ENCODE data around the gene SPINK6.

Gene SPINK6

GRCh38 chr5:148224117-148224742 lies 21.4 kb downstream of the SPINK6 start:
- no peak for DNase-seq

GRCh38 chr5:148228392-148228984 lies 25.6 kb downstream of the SPINK6 start:
- DNase-seq: no peak

DNA sequence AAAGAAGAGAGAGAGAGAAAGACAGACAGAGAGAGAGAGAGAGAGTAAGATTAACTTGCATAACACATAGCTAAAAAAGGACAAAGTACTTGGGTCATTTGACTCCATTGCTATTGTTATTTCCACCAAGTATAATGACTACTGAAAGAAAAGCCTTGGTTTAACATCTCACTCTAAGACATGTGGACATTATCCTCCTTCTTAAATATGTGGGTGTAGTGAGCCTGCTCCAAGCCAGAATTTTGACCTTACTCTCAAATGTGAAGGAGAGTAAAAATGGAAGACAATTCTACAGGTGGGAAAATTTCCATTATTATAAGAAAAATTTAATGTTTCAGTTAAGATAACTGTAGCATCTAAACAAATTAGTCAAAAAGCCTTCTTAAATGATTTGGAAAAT lies 27.0 kb downstream of the SPINK6 start:
- DNase-seq: no peak

GRCh38 chr5:148230240-148230639 lies 27.4 kb downstream of the SPINK6 start:
- no peak for DNase-seq

DNA sequence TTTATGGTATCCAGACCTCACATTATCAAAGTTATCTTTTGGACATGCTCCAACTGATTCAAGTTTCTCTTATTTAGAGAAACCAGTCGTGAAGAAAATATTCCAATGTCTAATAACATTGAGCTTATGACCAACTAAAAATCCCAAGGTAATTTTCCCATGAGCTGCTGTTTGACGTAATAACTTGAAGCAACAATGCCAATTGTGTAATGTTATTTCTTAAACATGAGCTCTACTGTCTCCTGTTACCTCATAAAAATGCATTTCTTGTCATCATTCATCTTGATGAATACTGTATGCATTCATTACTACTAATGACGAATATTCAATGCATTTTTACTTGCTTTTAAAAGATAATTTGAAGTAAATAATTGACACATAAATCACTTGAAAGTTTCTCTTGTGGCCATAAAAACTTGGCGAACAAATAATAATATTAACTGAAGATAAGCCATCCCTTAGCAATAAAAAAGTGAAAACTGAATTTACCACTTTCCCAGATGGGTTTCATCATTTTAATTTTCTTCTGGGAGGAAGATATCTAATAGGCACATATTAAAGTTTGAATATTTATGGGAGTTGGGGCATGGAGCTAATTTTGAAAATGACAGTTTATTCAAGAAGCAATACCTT lies 35.1 kb downstream of the SPINK6 start:
- DNase-seq: no peak

DNA sequence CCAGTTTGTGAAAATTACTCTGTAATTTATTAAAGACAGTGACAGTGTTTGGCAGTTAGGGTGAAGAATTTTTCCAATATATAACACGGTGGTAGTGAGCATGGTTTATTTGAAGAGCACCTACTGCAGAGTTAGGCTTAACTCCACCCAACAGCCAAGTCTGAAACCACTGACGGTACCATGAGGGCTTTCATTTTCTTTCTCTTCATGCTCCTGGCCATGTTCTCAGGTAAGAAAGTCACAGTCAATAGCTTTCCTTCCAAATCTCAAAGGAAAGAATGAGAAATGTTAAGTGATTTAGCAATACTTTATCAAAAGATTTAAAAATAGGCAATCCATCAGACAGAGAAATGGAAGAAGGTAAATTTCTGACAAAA lies 35.6 kb downstream of the SPINK6 start, which contains the start of gene MARCOL:
Gene MARCOL, plus strand, starts transcription at position 108 of the 377 bp plus-strand sequence. Its CDS starts 73 bp downstream, at position 181.
- no peak for DNase-seq

DNA sequence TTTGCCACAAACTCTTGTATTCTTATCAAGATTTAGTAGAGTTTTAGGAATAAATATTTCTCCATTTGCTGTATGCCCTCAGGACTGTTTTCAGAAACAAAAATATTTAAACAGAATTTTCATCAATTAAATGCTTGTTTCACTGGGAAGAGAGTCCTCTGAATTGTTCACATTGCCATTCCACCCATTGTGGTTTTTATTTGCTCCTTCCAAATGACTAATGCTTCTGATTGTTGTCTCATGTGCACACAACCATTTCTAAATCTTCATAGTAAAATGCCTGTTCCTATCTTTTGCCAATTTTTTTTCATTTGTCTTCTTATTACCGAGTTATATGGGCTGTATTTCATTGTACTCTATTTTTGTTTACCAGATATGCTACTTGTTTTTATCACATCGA lies 46.1 kb downstream of the SPINK6 start:
- no peak for DNase-seq

- DNase-seq: no peak
Measured at GRCh38 chr5:148255456-148255855, 52.6 kb downstream of the SPINK6 start.

- no peak for DNase-seq
Measured at GRCh38 chr5:148259288-148259687, 56.4 kb downstream of the SPINK6 start.

- DNase-seq: no peak
Measured at GRCh38 chr5:148261221-148261620, 58.4 kb downstream of the SPINK6 start.

All from hematopoietic multipotent progenitor cell treated with erythropoietin and hydrocortisone succinate and interleukin-3 and kit ligand, for 8 days (in vitro differentiated cells).